Measurements from ENCODE around the gene TEX13D.
"Not testable (repeated sequence)": the region's sequence is repeated elsewhere in the genome, so short reads cannot be mapped to it uniquely, and the experiment has no call there.

Gene TEX13D

GRCh38 chrX:124328765-124329164, 3.7 kb upstream of the TEX13D start:
- ChIA-PET POLR2A (ENCODE audit: low non-redundant PET) (no interaction called here), CTCF (no interaction called here)
- no peak for TF ChIP-seq CTCF (conservative IDR thresholded peaks at IDR 0.05; ENCODE audit: low read depth)
- H3K27ac ChIP-seq, result no peak overlapping the region
- DNase-seq (ENCODE audit: low spot score), result peak; percentile 2

DNA sequence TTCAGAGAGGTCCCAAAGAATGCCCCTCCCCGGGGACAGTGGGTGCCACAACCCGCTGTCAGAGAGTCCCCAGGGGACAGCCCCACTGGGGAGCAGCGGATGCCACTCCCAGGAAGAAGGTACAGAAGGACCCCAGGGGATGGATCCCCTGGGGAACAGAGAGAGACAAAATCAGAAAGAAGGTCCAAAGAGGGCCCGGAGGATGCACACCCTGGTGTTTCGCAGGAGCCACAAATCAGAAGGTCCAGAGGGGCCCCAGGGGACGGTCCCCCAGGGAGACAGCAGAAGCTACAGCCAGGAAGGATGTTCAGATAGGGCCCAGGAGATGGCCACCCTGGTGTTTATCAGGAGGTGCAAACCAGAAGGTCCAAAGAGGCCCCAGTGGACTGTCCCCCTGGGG, 1.4 kb downstream of the TEX13D start:
- ChIA-PET POLR2A (ENCODE audit: low non-redundant PET) (no interaction called here), CTCF (no interaction called here)
- TF ChIP-seq CTCF (conservative IDR thresholded peaks at IDR 0.05; ENCODE audit: low read depth), result no peak
- no peak overlapping the region for H3K27ac ChIP-seq
- DNase-seq (ENCODE audit: low spot score), result no peak

- DNase-seq (ENCODE audit: low spot score); H3K27ac ChIP-seq; POLR2A ChIA-PET (ENCODE audit: low non-redundant PET); CTCF ChIA-PET: not testable (repeated sequence)
These were observed 2.1 kb downstream of the TEX13D start for GRCh38 chrX:124334555-124334954.

GRCh38 chrX:124335598-124335997, 3.1 kb downstream of the TEX13D start:
- ChIA-PET CTCF (interaction anchor here (0.6 kb wide), 1 partner anchor 842 kb away, joined by 3 read pairs; no protein-coding TSS in a partner anchor), POLR2A (ENCODE audit: low non-redundant PET) (no interaction called here)
- DNase-seq (ENCODE audit: low spot score), result no peak
- TF ChIP-seq CTCF (conservative IDR thresholded peaks at IDR 0.05; ENCODE audit: low read depth), result no peak
- H3K27ac ChIP-seq, result no peak overlapping the region

GRCh38 chrX:124337916-124338315, 5.5 kb downstream of the TEX13D start:
- ChIA-PET POLR2A (ENCODE audit: low non-redundant PET) (no interaction called here), CTCF (no interaction called here)
- TF ChIP-seq CTCF (conservative IDR thresholded peaks at IDR 0.05; ENCODE audit: low read depth), result no peak
- no peak overlapping the region for H3K27ac ChIP-seq
- DNase-seq (ENCODE audit: low spot score), result no peak

- CTCF ChIA-PET, result no interaction called here
- TF ChIP-seq CTCF (conservative IDR thresholded peaks at IDR 0.05; ENCODE audit: low read depth), result no peak
- no peak overlapping the region for H3K27ac ChIP-seq
- POLR2A ChIA-PET (ENCODE audit: low non-redundant PET), result no interaction called here
- no peak for DNase-seq (ENCODE audit: low spot score)
These were observed 6.5 kb downstream of the TEX13D start for GRCh38 chrX:124338733-124339514.

DNA sequence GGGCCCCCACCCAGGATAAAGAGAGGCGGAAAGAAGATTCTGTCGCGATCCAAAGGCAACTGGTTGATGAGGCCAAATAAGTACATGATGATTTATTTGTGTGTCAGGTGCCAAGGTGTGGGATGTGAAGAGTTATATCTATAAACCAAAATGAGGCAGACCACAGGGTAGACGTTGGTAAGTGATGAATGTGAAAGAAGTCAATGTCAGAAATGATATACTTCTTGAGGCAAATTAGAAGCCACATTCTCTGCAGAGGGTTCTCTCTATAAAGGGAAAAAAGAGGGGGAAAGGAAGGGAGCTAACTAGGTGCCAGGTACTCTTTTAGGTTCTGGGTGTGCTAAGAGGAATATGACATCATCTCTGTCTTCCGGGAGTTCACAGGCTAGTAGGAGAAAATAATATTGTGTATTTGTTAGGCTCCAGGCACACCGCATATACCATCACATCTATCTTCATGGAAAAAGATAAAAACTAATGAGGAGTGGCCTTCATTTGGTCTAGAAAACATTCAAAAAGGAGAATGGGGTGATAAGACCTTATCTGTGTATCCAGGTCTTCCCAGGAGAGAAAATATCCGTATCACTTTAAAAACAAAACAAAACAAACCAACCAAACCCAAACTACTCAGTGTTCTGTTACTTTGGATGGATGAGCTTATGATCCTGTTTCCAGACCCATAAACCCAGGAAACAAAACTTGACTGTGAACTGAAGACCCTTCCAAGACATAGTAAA, 9.1 kb downstream of the TEX13D start:
- DNase-seq (ENCODE audit: low spot score), result no peak
- POLR2A ChIA-PET (ENCODE audit: low non-redundant PET), result no interaction called here
- CTCF ChIA-PET, result no interaction called here

More for the DNA sequence above, 9.1 kb downstream of the TEX13D start:
- no peak overlapping the region for H3K27ac ChIP-seq
- TF ChIP-seq CTCF (conservative IDR thresholded peaks at IDR 0.05; ENCODE audit: low read depth), result no peak
